ENCODE data around the gene SMIM24. TPM values are rescaled to one million over a fixed set of nuclear protein-coding genes. Genes with fewer than 3 reads are reported as not detected.

Gene SMIM24
- total RNA-seq, 4 donors from 2014 or later = 18.7 to 100 (median 85.5) TPM

DNA sequence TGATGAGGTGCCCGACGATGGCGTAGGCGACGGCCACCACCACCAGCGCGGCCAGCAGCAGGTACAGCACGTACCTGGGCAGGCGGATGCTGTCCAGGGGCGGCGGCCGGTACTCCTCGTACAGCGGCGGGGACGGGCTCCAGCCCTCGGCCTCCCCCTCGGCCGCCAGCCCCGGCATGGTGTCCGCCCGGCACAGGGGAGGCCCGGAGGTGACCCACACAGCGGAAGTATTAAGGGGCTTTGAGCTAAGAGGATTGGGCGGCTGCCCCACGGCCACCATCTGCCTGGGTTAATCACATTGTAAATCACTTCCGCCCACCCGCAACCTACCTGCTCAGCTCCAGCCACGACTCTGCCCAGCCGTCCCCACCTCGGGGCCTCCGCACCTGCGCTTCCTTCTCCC lies 2.9 kb upstream of the SMIM24 start, which contains the start of gene SMIM44:
SMIM44 (minus strand) TSS at position 216 of the 403 bp plus-strand sequence; CDS start at position 178, 38 bp downstream.
- H3K9me3 ChIP-seq = no peaks in the 10 kb centered on the region
- WGBS, 2 donors (ENCODE audit: low coverage in 1 of 2) = 11 to 31% methylated on average over 6 to 16 of the region's 33 CpGs
- intact Hi-C loops (cut with DNase I; ENCODE audit: low total_unique reads) = no loop called here
- no peaks in the 10 kb centered on the region for H3K36me3 ChIP-seq
- in situ Hi-C loops (cut with MboI; ENCODE audit: low pct_ligation_motif_present in 1 of 4, low pct_unique_long_range_greater_than_20kb in 1 of 4, low sequenced_read_pairs in 3 of 4) = loop anchor here in 1 of 4 donors (10.0 kb wide), 1 partner anchor 178 kb away; no protein-coding TSS in a partner anchor
- H3K4me1 ChIP-seq = peaks cover 0 to 24% (median 15%) of the 10 kb centered on the region in 4 donors
- TF ChIP-seq EP300 (IDR thresholded peaks at IDR 0.05; ENCODE audit: low read depth) (no peak), POLR2A (IDR thresholded peaks at IDR 0.05) (peak; percentile 59), POLR2AphosphoS5 (IDR thresholded peaks at IDR 0.05) (peak in 2 of 3 donors; percentile 20 to 28), CTCF (IDR thresholded peaks at IDR 0.05) (no peak)
- H3K27ac ChIP-seq = peak within 1 kb of the TSS; percentile 44 to 73 (median 71)
- peak within 1 kb of the TSS in 3 of 4 donors; percentile 22 to 42 (median 38) for H3K4me3 ChIP-seq
- peak; percentile 53 for DNase-seq
- H3K27me3 ChIP-seq = peaks cover 20% of the 10 kb centered on the region

- peak overlapping the region; percentile 44 to 73 (median 71) for H3K27ac ChIP-seq
- H3K4me3 ChIP-seq = peak overlapping the region in 3 of 4 donors; percentile 22 to 42 (median 38)
- WGBS, 2 donors (ENCODE audit: low coverage in 1 of 2) = 54% methylated on average over 33 of the region's 49 CpGs; no CpG with 5 or more reads in 1 of the 2 donors
- H3K4me1 ChIP-seq = peaks cover 0 to 24% (median 15%) of the 10 kb centered on the region in 4 donors
- in situ Hi-C loops (cut with MboI; ENCODE audit: low pct_ligation_motif_present in 1 of 4, low pct_unique_long_range_greater_than_20kb in 1 of 4, low sequenced_read_pairs in 3 of 4) (loop anchor here in 1 of 4 donors (10.0 kb wide), 1 partner anchor 178 kb away; no protein-coding TSS in a partner anchor), intact Hi-C loops (cut with DNase I; ENCODE audit: low total_unique reads) (no loop called here)
- peak; percentile 77 for DNase-seq
- no peaks in the 10 kb centered on the region for H3K36me3 ChIP-seq
- peaks cover 20% of the 10 kb centered on the region for H3K27me3 ChIP-seq
- no peaks in the 10 kb centered on the region for H3K9me3 ChIP-seq
- TF ChIP-seq POLR2A (IDR thresholded peaks at IDR 0.05) = no peak
- TF ChIP-seq EP300 (IDR thresholded peaks at IDR 0.05; ENCODE audit: low read depth) = no peak
- TF ChIP-seq POLR2AphosphoS5 (IDR thresholded peaks at IDR 0.05) = no peak
- no peak for TF ChIP-seq CTCF (IDR thresholded peaks at IDR 0.05)
These were observed 2.3 kb upstream of the SMIM24 start for GRCh38 chr19:3482507-3483225.

DNA sequence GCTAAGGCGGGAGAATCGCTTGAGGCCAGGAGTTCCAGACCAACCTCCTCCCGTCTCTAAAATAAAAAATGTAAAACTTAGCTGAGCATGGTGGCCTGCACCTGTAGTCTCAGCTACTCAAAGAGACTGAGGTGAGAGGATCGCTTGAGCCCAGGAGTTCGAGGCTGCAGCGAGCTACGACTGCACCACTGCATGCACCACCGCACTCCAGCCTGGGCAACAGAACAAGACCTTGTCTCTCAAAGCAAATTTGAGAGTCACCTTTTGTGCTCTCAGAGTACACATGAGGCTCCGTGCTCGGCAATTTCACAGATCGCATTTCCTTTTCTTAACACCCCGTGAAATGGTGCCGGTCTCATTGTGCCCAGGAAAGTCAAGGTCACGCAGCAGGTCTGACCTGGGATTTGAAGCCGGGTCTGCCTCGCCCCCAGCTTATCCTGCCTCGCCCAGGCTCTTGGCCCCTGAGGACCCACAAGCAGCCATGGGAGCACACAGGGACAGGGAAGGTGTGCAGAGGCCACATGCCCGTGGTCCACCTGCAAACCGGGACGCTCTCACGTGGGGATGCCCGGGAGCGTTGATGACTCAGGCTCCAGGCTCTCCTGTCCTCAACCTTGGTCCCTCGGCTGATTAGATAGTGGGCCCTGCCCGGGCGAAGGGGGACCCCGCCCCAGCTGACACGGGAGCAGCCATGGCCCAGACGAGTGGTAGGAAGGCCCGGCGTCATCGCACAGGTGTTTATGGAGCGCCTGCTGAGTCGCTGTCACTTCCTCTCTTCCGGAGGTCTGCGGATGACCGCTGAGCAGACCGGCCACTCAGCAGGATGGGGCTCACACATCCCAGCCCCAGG lies 1.1 kb upstream of the SMIM24 start:
- Histone ChIP-seq H3K27ac (no peak overlapping the region), H3K4me1 (peaks cover 0 to 24% (median 15%) of the 10 kb centered on the region in 4 donors), H3K36me3 (no peaks in the 10 kb centered on the region), H3K27me3 (peaks cover 20% of the 10 kb centered on the region), H3K9me3 (no peaks in the 10 kb centered on the region), H3K4me3 (no peak overlapping the region)
- in situ Hi-C loops (cut with MboI; ENCODE audit: low pct_ligation_motif_present in 1 of 4, low pct_unique_long_range_greater_than_20kb in 1 of 4, low sequenced_read_pairs in 3 of 4) (loop anchor here in 1 of 4 donors (10.0 kb wide), 1 partner anchor 177 kb away; no protein-coding TSS in a partner anchor), intact Hi-C loops (cut with DNase I; ENCODE audit: low total_unique reads) (no loop called here)
- WGBS, 2 donors (ENCODE audit: low coverage in 1 of 2) = 68% methylated on average over 35 of the region's 38 CpGs; no CpG with 5 or more reads in 1 of the 2 donors
- TF ChIP-seq CTCF (IDR thresholded peaks at IDR 0.05) = no peak
- no peak for TF ChIP-seq POLR2AphosphoS5 (IDR thresholded peaks at IDR 0.05)
- no peak for TF ChIP-seq EP300 (IDR thresholded peaks at IDR 0.05; ENCODE audit: low read depth)
- no peak for TF ChIP-seq POLR2A (IDR thresholded peaks at IDR 0.05)
- no peak for DNase-seq

Data from transverse colon (tissue), 4 donors.